Kidney (tissue), 14 donors: Measurements from ENCODE around the gene GPC6. TPM values are rescaled to one million over a fixed set of nuclear protein-coding genes. Genes with fewer than 3 reads are reported as not detected.
A peak's percentile ranks its signal among the peaks of the same experiment; 100 is the strongest.

ENCODE experiments used
- DNase-seq, 5 donors: peaks; one replicate each; pipeline ENCODE4 v3.0.0-alpha.2; 2013 to 2020
- FAIRE-seq: peaks from 2 replicates; lab custom pipeline; 2012; peaks lifted over from hg19 to GRCh38; lab: Jason Lieb, UNC
- H3K27ac ChIP-seq, 2 donors: one replicate each; pipeline ENCODE4 v1.7.0; 2013; ENCODE audit warnings: low read depth in 2 of 2, low read length in 2 of 2, inconsistent platforms in 1 of 2
- H3K27me3 ChIP-seq: one replicate; pipeline ENCODE4 v1.7.1; 2013; ENCODE audit warnings: low read length, inconsistent platforms; ENCODE audit not compliant: control insufficient read depth, insufficient read depth
- H3K36me3 ChIP-seq, 3 donors: one replicate each; pipeline versions ENCODE4 v1.7.0 to v1.7.1; 2013; ENCODE audit warnings: low read length in 3 of 3, control low read depth in 1 of 3, inconsistent platforms in 1 of 3; ENCODE audit not compliant: insufficient read depth in 3 of 3, control insufficient read depth in 2 of 3
- H3K4me1 ChIP-seq, 3 donors: one replicate each; pipeline versions ENCODE4 v1.7.0 to v1.7.1; 2013; ENCODE audit warnings: low read length in 3 of 3, inconsistent platforms in 1 of 3, low read depth in 1 of 3; ENCODE audit not compliant: control insufficient read depth in 2 of 3, insufficient read depth in 2 of 3
- H3K4me3 ChIP-seq, 3 donors: one replicate each; pipeline versions ENCODE4 v1.7.0 to v1.8.1; 2013; ENCODE audit warnings: low read length in 3 of 3, control low read depth in 1 of 3, inconsistent platforms in 1 of 3
- H3K9ac ChIP-seq, 3 donors: one replicate each; pipeline versions ENCODE4 v1.7.0 to v1.7.1; 2013; ENCODE audit warnings: low read length in 3 of 3, control low read depth in 1 of 3, inconsistent platforms in 1 of 3
- H3K9me3 ChIP-seq, 3 donors: one replicate each; pipeline versions ENCODE4 v1.7.0 to v1.7.1; 2013; ENCODE audit warnings: low read length in 3 of 3, control low read depth in 1 of 3, inconsistent platforms in 1 of 3; ENCODE audit not compliant: control insufficient read depth in 2 of 3, insufficient read depth in 1 of 3
- intact Hi-C: fragments of 100-400 bp; cut with DNase I; formaldehyde crosslinking; loops from one replicate; pipeline ENCODE4 v1.11.1; 2022
- polyA plus RNA-seq: library from polyadenylated mRNA; stranded (reverse); fragments of 350-450 nt; fragmentation: Illumina TruSeq; extraction: RNeasy Lipid Tissue Mini Kit (QIAGEN cat#74804); gene quantifications from one replicate; pipeline ENCODE4 v1.2.3, GENCODE V29; 2014; ENCODE audit warnings: low read depth, low replicate concordance; ENCODE audit not compliant: insufficient read depth
- total RNA-seq: library from RNA; stranded (reverse); fragmentation: NEBNext Ultra II Directional; extraction: Animal tissue kit (Norgen Biotek cat#: 25700); gene quantifications from one replicate; pipeline ENCODE4 v1.2.1, GENCODE V29; 2021
- TF ChIP-seq, protein P1 (sequence below): IDR thresholded peaks from 3 replicates; pipeline ENCODE4 v1.5.1; 2012; ENCODE audit warnings: mild to moderate bottlenecking, moderate library complexity, borderline replicate concordance; ENCODE audit not compliant: insufficient read depth; ENCODE audit errors: extremely low read depth
- donor health status: control.
- donor health status: control.
- donor health status: control.
- donor health status: control.
- donor health status: control.
- donor health status: DM: yes; HTN: yes; CAD: no.
- donor health status: Normal renal cell carcinoma (clear cell type).

The GPC6 gene
- total and polyA plus RNA-seq, 2 donors from 2014 or later = 6.2 to 15.5 TPM

DNA sequence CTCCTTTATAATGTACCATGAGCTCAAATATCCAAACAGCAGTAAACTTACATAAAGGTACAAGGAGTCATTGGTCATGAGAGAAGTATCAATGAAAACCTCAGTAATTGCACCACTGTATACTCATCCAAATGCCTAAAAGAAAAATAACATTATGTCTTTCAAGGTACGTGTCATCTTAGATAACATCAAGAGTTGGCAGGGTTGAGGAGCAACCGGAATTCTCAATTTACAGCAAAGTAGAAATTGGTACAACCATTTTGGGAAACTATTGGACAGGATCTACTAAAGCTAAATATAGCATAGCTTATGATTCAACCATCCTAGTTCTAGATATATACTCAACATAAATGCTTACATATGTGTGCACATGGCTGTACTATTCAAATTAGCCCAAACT is 502.8 kb downstream of the GPC6 start:
- H3K4me3 ChIP-seq = no peak overlapping the region
- FAIRE-seq (no peak), DNase-seq (no peak)
- H3K27ac ChIP-seq = no peak overlapping the region
- TF ChIP-seq, protein P1, sequence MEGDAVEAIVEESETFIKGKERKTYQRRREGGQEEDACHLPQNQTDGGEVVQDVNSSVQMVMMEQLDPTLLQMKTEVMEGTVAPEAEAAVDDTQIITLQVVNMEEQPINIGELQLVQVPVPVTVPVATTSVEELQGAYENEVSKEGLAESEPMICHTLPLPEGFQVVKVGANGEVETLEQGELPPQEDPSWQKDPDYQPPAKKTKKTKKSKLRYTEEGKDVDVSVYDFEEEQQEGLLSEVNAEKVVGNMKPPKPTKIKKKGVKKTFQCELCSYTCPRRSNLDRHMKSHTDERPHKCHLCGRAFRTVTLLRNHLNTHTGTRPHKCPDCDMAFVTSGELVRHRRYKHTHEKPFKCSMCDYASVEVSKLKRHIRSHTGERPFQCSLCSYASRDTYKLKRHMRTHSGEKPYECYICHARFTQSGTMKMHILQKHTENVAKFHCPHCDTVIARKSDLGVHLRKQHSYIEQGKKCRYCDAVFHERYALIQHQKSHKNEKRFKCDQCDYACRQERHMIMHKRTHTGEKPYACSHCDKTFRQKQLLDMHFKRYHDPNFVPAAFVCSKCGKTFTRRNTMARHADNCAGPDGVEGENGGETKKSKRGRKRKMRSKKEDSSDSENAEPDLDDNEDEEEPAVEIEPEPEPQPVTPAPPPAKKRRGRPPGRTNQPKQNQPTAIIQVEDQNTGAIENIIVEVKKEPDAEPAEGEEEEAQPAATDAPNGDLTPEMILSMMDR = no peak
- H3K9ac ChIP-seq = no peak overlapping the region
- H3K36me3 ChIP-seq = no peaks in the 10 kb centered on the region
- H3K9me3 ChIP-seq = no peaks in the 10 kb centered on the region
- H3K4me1 ChIP-seq = no peaks in the 10 kb centered on the region
- intact Hi-C loops = no loop called here
- H3K27me3 ChIP-seq = no peaks in the 10 kb centered on the region

DNA sequence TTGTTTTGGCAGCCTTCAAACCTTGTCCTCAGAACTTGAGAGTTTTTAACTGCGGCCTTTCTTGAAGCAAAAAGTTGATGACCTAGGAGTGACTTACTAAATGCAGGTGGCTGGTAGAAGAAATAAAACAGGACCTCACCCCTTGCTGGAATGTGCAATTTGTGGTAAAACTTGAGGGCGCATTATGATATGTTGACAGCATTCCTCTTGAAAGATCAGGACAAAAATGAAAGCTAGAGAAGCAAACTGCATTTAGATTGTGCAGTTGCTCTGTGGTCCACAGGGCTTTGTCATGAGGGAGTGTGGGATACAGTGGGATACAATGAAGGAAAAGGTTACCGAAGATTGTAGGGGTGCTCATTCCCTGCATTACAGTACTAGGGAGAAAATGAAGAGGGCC is 504.2 kb downstream of the GPC6 start:
- Histone ChIP-seq H3K9me3 (no peaks in the 10 kb centered on the region), H3K27ac (no peak overlapping the region), H3K27me3 (no peaks in the 10 kb centered on the region), H3K4me3 (no peak overlapping the region), H3K9ac (no peak overlapping the region), H3K4me1 (no peaks in the 10 kb centered on the region), H3K36me3 (no peaks in the 10 kb centered on the region)
- DNase-seq (no peak), FAIRE-seq (no peak)
- intact Hi-C loops = no loop called here
- TF ChIP-seq, protein P1 = no peak

DNA sequence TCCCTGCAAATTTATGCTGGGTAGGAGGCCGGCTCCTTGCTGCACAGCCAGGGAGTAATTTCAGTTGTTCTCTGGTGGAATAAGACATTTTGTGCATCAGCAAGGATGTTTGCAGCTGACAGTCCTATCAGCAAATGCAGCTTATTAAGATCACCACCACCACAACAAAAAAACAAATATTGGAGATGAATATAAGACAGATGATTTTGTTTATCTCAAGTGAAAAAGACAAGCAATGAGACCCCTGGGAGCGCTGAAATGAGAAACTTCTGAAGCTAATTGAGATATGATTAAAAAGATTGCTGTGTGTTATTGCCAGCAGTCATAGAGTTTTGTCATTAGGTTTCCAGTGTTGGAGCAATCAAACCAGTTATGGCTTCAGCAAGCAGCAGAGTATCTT is 505.6 kb downstream of the GPC6 start:
- Histone ChIP-seq H3K9me3 (no peaks in the 10 kb centered on the region), H3K4me1 (no peaks in the 10 kb centered on the region), H3K36me3 (no peaks in the 10 kb centered on the region), H3K4me3 (no peak overlapping the region), H3K9ac (no peak overlapping the region), H3K27ac (no peak overlapping the region), H3K27me3 (no peaks in the 10 kb centered on the region)
- TF ChIP-seq, protein P1 = no peak
- DNase-seq = peak in 1 of 5 donors; percentile 19
- no peak for FAIRE-seq
- intact Hi-C loops = no loop called here

DNA sequence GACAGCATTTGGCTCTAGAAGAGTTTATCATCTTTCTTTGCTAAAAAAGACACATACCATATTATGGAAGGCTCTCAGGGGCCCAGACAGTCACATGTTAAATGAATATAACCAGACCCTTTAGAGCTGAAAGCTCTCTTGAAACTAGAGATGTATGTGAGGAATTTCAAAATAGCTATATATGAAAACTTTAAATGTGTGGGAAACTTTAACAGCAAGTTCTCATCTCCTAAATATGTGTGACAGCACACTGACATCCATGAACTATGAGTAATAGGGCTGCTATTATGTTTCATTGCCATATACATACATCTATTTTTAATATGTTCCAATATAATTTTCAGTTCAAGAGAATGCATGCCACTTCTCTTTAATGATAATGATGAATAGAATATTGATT is 509.5 kb downstream of the GPC6 start:
- Histone ChIP-seq H3K27me3 (no peaks in the 10 kb centered on the region), H3K9me3 (no peaks in the 10 kb centered on the region), H3K27ac (no peak overlapping the region), H3K4me3 (no peak overlapping the region), H3K36me3 (no peaks in the 10 kb centered on the region), H3K9ac (no peak overlapping the region), H3K4me1 (no peaks in the 10 kb centered on the region)
- TF ChIP-seq, protein P1 = no peak
- DNase-seq (no peak), FAIRE-seq (no peak)
- intact Hi-C loops = no loop called here
